GM12801 (cell line): Measurements from ENCODE around the gene IKZF1.

Source experiments
- TF ChIP-seq, protein P1 (sequence below): IDR thresholded peaks from one replicate; pipeline ENCODE4 v1.5.1; 2011; ENCODE audit warnings: control low read depth; ENCODE audit not compliant: insufficient read length; ENCODE audit errors: extremely low read depth

The IKZF1 gene

GRCh38 chr7:50304129-50304910 lies at the start of gene IKZF1:
Gene IKZF1, plus strand, starts transcription at chr7:50304716. Its CDS starts 14,346 bp downstream, at chr7:50319062.
- TF ChIP-seq, protein P1, sequence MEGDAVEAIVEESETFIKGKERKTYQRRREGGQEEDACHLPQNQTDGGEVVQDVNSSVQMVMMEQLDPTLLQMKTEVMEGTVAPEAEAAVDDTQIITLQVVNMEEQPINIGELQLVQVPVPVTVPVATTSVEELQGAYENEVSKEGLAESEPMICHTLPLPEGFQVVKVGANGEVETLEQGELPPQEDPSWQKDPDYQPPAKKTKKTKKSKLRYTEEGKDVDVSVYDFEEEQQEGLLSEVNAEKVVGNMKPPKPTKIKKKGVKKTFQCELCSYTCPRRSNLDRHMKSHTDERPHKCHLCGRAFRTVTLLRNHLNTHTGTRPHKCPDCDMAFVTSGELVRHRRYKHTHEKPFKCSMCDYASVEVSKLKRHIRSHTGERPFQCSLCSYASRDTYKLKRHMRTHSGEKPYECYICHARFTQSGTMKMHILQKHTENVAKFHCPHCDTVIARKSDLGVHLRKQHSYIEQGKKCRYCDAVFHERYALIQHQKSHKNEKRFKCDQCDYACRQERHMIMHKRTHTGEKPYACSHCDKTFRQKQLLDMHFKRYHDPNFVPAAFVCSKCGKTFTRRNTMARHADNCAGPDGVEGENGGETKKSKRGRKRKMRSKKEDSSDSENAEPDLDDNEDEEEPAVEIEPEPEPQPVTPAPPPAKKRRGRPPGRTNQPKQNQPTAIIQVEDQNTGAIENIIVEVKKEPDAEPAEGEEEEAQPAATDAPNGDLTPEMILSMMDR = no peak

GRCh38 chr7:50261593-50261992 lies 42.9 kb upstream of the IKZF1 start:
- TF ChIP-seq, protein P1 = no peak

DNA sequence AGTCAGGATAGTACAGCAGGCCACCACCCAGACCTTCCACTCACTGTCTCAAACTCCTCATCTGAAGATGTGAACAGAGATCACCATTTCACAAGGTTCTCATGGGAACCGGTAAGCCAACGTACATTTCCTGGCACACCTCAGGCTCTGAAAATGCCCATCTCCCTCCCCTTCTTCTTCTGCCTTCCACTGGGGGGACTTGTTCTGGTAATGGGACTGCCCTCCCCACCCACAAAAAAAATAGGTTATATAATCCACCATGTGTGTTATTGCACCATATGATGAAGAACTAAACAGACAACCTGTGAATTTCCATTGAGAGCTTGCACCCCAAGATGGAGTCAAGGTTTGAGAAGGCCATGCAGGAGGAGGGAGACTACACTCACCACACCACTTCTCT lies 42.1 kb upstream of the IKZF1 start:
- TF ChIP-seq, protein P1 = no peak

DNA sequence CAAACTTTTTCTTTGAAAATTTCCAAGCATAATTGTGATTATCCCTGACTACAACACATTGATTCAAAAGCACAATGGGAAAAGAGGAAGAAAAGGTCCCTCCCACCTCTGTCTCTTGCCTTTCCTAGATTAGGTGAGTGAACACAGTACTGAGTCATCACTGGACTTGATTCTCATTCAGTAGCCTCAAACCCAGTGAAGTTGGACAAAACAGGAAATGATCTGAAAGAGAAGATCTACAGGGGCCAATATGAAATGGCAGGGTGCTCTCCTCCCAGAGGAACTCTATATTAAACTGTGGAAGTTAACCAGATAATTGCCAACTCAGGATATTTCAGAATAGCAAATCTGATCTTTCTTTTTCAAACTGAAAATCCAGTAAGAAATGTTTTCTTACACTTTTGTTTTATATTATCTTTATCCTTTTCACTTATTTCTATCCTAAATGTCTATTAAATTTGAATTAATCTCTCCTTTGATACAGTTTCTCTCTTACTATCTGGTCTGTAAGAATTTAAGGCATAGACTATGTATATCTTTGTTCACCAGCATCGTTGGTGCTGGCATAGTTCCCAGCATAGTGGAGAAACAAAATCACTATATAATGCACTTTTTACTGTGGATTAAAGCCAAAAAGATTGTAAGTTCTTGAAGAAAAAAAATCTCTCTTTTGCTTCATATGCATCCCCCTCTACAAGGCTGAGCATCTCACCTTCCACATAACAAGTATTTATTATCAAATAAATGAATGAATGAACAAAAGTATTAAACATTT lies 41.4 kb upstream of the IKZF1 start:
- TF ChIP-seq, protein P1 = no peak

GRCh38 chr7:50264908-50265307 lies 39.6 kb upstream of the IKZF1 start:
- TF ChIP-seq, protein P1 = no peak

- TF ChIP-seq, protein P1 = no peak
Observed at GRCh38 chr7:50265968-50266634, 38.4 kb upstream of the IKZF1 start.
